HCT116 (cell line): ENCODE measurements around the gene TRAF3IP1.

Experiments
- ATF3 ChIP-seq: IDR thresholded peaks from 2 replicates; pipeline ENCODE4 v1.6.1; 2012
- CTCF ChIP-seq, 3 experiments: fragments of 200-600 bp in 1 of 3; sonication (generic) in 1 of 3; IDR thresholded peaks in 2 of 3; conservative IDR thresholded peaks in 1 of 3; 2 replicates each; pipeline ENCODE4 v1.5.1; 2012 to 2017; ENCODE audit warnings: low read depth in 2 of 3, low read length in 2 of 3, antibody characterized with exemption in 1 of 3, borderline replicate concordance in 1 of 3, control low read depth in 1 of 3, mild to moderate bottlenecking in 1 of 3, mixed read lengths in 1 of 3, mixed run types in 1 of 3, moderate library complexity in 1 of 3; ENCODE audit not compliant: insufficient read depth in 1 of 3
- EZH2 ChIP-seq: fragments of 200-600 bp; sonication (generic); IDR thresholded peaks from 2 replicates; pipeline ENCODE4 v1.6.1; 2017; ENCODE audit warnings: antibody characterized with exemption, mixed run types
- EZH2phosphoT487 ChIP-seq: fragments of 200-600 bp; IDR thresholded peaks from 2 replicates; pipeline ENCODE4 v1.6.1; 2018; ENCODE audit warnings: antibody characterized with exemption, borderline replicate concordance
- FOSL1 ChIP-seq: IDR thresholded peaks from 2 replicates; pipeline ENCODE4 v1.6.1; 2012; ENCODE audit warnings: low read depth
- JUND ChIP-seq: IDR thresholded peaks from 2 replicates; pipeline ENCODE4 v1.6.1; 2012
- MAX ChIP-seq: IDR thresholded peaks from 2 replicates; pipeline ENCODE4 v1.6.1; 2012
- POLR2A ChIP-seq: IDR thresholded peaks from 2 replicates; pipeline ENCODE4 v1.7.0; 2011; ENCODE audit warnings: borderline replicate concordance; ENCODE audit not compliant: insufficient read depth, insufficient read length; ENCODE audit errors: extremely low read depth
- POLR2AphosphoS5 ChIP-seq: IDR thresholded peaks from 2 replicates; pipeline ENCODE4 v1.6.1; 2011; ENCODE audit warnings: mild to moderate bottlenecking, low read depth, low read length, moderate library complexity
- REST ChIP-seq: IDR thresholded peaks from 2 replicates; pipeline ENCODE4 v1.6.1; 2012; ENCODE audit warnings: low read depth
- SP1 ChIP-seq: IDR thresholded peaks from 2 replicates; pipeline ENCODE4 v1.6.1; 2012; ENCODE audit warnings: low read depth
- SRF ChIP-seq: IDR thresholded peaks from 2 replicates; pipeline ENCODE4 v1.6.1; 2012; ENCODE audit warnings: low read depth
- ZNF274 ChIP-seq: fragments of 200-500 bp; sonication (Bioruptor generic); IDR thresholded peaks from 2 replicates; pipeline ENCODE4 v1.6.1; 2014; ENCODE audit warnings: mild to moderate bottlenecking, low read depth, low read length, inconsistent platforms

- no peak for TF ChIP-seq REST
- no peak for TF ChIP-seq CTCF (IDR thresholded peaks at IDR 0.05 in 2 of 3, conservative IDR thresholded peaks at IDR 0.05 in 1 of 3; ENCODE audit: borderline replicate concordance in 1 of 3, insufficient read depth in 1 of 3, low read depth in 2 of 3, low read length in 2 of 3)
- no peak for TF ChIP-seq EZH2phosphoT487
- no peak for TF ChIP-seq POLR2AphosphoS5
- TF ChIP-seq POLR2A: no peak
- TF ChIP-seq SRF: no peak
- TF ChIP-seq JUND: no peak
- TF ChIP-seq FOSL1: no peak
- TF ChIP-seq EZH2: no peak
- TF ChIP-seq MAX: no peak
- no peak for TF ChIP-seq ATF3
- TF ChIP-seq SP1: no peak
- no peak for TF ChIP-seq ZNF274
Observed at GRCh38 chr2:238286551-238286950, 33.8 kb upstream of the TRAF3IP1 start.
